Pulmonary artery endothelial cell (primary cell): ENCODE results near the gene CCDC172. TPM values are rescaled to one million over a fixed set of nuclear protein-coding genes. Genes with fewer than 3 reads are reported as not detected.

Experiments
- DNase-seq: peaks from one replicate; pipeline ENCODE4 v3.0.0-alpha.2; 2011; ENCODE audit warnings: low read depth, low spot score
- total RNA-seq: library from RNA; depleted of rRNA; stranded (reverse); fragments of >200 nt; gene quantifications from 2 replicates; pipeline ENCODE4 v1.2.3, GENCODE V29; 2014

The CCDC172 gene, protein sequence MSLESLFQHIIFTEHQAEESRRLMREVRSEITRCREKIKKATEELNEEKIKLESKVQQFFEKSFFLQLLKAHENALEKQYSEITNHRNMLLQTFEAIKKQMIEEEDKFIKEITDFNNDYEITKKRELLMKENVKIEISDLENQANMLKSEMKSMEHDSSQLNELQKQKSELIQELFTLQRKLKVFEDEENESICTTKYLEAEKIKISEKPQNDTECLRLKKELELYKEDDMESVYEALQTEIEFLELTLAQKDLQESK
- not detected in 2 replicates for total RNA-seq

DNA sequence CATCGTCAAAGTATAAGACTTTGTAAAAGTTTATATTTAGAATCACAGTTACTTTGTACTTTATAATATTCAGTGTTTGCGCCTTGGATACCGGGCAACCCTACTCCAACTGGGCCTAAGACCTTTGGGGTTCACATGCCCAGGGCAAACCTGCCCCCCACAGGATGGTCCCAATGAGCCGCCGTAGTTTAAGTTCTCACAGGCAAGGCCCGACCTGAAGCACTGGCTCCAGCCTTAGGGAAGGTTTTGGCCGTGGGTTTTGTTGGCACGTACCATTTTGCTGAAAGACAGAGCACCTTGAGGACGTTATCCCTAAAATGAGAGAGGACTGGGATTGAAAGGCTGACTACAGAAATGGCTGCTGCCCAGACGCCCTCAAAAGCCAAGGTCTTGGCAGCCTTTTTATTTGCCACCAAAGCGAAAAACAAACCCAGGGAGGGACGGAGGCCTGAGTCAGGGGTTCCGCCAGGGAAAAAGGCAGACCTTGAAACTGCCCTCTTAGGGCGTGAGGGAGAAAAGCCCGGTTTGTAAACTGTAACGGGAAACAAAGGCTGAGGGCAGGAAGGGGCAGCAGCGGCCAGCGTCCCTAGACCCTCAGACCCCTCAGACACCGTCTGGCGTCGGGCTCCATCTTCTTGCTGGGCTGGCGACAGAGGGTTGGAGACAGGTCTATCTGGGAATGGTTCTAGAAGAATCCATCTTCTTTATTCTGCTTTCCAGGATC lies at the start of gene CCDC172:
TSS of gene CCDC172 (plus strand) at position 222 of the 724 bp plus-strand sequence. CDS start 564 bp downstream, outside the sequence.
- no peak for DNase-seq

DNA sequence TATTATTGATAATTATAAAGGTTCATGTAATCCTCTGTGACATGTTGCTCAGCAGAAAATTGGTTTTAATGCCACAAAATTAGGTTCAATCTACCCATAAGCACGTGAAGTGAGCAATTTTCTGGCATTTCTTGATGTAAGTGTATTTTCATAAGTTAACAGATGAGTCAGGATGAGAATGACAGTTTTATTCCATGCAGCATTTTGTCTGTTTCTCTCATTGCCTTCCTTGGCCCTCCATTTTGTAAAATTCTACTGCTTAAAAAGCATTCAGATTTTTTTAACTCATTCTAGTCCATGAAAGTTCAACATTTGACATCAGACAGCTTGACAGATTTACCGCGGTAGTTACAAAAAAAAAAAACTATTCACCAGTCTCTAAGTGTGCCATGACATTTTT lies 47.3 kb upstream of the CCDC172 start:
- no peak for DNase-seq

DNA sequence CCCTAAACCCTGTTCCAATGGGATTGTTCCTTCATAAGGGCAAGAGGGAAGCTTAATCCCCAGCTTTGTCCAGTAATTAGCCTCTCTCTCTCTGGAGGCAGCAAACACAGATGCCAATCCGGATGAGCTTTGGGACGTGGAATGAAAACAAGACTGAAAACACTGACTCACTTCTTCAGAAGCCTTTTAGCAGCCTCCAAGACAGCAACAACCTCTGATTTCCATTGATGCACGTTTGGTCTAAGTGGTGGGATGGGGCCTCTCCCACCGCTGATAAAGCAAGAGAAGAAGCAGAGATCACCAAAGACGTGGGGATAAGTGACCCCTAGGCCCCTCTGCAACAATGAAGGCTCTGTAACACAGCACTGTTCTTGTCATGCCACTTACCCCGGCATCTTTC lies 45.4 kb upstream of the CCDC172 start:
- DNase-seq: no peak

DNA sequence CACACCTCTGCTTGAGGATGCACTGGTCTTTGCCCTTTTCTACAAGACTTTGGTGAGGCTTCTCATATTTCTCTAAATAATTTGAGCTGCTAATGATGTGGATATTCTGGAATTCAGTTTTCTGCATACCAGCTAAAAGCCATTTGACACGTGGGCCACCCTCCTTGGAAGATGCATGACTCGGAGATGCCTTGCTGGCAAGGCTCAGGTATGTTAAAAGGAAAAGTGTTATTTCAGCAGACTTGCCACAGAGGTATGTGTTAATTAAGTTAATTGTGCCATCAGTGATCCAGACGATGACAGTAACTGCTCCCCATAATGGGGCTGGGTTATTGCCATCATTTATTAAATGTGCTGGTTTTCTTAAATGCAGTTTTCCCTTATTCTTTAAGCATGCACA lies 42.5 kb upstream of the CCDC172 start:
- no peak for DNase-seq

DNA sequence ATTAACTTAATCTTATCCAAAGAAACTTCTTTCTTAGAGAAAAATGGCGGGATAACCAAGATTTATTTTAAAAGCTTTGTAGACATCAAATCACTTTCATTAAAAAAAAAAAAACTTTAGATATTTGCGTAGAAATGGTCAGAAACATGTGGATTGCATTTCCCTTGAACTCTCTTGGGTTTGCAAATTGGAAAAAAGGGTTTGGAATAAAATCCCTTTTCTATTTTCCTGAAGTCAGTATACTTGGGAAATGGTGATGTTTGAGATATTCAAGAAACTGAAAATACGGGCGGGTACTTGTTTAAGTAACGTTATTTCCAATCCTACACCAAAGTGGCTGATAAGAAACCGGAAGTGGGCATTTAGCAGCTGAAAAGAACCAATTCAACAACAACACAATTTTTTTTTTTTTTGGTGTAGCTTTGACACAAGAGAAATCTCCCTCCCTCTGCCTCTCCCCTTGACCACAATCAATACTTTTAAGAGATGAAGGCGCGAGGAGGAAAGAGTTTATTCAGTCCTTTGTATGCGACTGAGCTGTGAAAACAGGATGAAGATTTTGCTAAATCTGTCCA lies 37.5 kb upstream of the CCDC172 start:
- DNase-seq: no peak

DNA sequence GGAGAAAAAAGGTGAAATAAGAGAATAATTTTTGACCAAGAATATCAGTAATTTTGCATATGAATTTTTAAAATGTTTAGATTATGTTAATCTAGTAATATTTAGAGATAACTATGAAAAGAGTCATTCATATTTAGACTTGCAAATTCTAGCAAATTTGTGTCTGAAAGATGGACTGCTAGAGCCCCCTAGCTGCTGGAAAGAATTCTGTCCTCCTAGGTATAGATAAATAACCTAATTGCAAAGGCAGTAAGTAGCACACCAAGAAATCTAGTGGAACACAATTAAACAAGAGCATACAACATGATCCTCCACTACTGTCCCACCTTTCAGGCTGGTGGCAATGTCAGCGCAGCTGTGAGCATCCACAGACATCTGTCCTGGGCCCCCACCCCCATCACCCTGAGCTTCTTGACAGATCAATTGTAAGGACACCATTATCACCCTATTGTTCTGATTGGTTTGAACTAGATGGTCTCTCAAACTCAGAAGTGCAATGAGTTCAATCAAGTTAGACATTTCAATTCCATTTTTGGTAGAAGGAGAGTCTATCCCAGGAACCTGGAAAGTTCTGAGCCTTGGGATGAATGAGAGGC lies 36.2 kb upstream of the CCDC172 start:
- DNase-seq: peak; percentile 5

DNA sequence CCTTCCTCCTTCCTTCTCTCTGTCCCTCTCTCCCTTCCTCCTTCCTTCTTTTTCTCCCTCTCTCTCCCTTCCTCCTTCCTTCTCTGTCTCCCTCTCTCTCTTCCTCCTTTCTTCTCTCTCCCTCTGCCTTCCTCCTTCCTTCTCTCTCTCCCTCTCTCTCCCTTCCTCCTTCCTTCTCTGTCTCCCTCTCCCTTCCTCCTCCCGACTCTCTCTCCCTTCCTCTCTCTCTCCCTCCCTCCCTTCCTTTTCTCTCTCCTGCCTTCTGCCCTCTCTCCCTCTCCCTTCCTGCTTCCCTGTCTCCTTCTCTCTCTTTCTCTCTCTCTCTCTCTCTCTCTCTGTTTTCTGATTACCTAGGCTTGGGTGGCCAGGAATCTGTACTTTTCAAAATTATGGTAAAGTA lies 34.6 kb upstream of the CCDC172 start:
- no peak for DNase-seq

DNA sequence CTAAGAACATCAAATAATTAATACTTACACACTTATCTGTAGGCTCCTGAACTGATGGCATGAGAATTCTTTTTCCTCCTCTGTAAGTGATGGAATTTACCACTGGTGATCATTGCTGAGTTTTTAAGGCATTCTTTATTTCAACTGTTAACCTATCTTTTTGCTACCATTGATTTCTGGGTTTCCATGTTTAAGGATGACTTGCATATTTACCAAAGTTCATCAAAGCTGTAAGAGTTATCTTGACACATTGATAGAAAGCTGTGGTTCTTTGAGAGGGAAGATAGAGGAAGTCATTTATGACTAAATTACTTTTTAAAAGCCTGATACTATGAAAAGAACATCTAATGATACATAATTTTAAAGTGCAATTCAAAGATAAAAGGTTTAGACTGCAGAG lies 31.8 kb upstream of the CCDC172 start:
- DNase-seq: no peak

DNA sequence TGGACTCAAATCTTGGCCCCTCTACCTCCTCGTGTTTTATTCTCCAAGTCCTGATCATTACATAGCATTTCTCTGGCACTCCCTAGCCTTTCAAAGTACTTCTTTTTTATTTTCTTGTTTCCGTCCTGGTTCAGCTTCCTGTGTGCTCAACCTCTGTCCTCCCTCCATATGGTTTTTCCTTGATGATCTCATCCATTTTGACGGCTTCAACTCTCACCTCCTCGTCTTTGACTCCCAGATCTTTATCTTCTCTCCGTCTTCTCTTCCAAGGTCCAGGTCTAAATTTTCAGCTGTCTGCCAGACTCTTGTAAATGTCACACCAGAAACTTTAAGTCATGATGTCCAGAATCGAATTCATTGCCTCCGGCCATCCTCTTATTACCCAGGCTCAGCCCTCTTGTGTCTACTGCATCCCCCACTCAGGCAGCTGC lies 27.9 kb upstream of the CCDC172 start:
- no peak for DNase-seq

DNA sequence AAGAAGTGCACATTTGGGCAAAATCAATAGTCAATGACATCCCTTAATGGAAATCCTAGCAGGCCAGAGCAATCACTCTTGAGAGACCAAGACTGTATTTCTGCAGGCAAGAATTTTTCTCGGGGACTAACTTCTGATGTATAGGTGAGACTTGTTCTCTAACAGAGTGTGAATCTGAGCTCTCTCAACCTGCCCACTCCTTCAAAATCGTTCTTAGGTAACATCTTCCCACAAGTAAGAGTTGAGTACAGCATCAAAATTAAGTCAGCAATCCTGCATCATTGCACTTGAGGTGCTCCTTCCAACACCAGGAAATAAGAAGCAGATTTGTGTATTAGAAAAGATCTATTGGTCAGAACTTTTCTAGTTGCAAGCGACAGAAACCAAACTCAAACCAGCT lies 25.7 kb upstream of the CCDC172 start:
- DNase-seq: no peak

DNA sequence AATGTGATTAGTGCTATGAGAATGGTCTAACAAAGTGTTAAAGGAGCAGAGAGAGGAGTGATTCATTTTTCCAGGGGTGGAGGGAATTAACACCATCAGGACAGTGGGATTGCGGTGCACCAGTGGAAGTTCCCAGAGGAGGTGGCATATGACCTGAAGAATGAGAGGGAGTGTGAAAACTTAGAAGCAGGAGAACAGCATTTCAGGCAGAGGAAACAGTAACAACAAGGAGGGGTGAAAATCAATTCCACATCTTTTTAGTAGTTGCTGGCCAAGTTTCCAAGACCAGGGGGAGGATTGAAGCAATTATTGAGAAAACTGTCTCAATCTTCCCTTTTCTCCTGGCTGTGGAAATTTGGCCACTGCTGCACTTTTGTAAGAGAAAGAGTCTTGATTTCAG lies 23.7 kb upstream of the CCDC172 start:
- no peak for DNase-seq

DNA sequence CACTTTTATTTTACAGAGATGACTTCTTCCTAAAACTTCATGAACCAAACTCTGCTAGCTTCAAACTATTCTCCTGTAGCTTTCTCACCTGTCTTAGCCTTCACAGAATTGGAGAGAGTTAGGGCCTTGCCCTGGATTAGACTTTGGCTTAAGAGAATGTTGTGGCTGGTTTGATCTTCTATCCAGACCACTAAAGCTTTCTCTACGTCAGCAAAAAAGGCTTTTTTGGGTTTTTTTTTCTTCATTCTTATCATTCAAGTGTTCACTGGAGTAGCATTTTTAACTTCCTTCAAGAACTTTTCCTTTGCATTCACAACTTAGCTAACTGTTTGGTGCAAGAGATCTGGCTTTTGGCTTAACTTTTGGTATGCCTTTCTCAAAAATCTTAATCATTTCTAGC lies 19.3 kb upstream of the CCDC172 start:
- no peak for DNase-seq

DNA sequence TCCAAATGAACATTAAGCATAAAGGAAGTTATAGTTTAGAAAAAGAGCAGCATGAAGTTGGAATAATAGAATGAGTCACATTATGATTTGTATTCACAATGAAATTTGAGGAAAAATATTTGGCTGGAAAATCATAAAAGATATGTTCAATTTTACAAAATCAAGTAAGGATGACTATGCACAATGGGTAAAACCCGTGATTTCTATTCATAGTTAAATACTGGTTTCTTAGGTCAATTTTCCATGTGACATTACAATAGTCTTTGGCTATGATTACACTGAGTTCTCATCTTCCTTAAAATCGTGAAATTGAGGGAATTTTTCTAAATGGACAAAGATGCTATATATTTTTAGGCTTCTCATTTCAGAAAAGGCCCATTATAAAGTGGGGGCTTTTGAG lies 17.4 kb upstream of the CCDC172 start:
- no peak for DNase-seq

DNA sequence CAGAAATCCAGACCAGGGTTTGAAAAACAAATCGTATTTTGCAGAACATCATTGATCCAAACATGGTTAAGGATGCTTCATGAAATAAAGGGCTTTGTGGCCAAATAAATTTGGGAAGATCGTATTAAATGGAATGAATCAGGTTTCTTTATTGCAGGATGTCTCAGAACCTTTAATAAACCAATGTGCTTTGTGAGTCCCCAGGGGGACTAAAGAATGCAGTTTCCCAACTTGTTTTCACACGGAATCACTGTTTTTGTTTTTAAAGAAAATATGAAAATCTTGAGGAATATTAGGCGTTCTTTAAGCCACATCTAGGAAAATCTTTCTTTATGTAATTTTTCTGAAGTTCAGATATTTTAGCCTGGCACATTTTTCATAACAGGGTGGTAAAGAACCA lies 16.8 kb upstream of the CCDC172 start:
- DNase-seq: no peak

DNA sequence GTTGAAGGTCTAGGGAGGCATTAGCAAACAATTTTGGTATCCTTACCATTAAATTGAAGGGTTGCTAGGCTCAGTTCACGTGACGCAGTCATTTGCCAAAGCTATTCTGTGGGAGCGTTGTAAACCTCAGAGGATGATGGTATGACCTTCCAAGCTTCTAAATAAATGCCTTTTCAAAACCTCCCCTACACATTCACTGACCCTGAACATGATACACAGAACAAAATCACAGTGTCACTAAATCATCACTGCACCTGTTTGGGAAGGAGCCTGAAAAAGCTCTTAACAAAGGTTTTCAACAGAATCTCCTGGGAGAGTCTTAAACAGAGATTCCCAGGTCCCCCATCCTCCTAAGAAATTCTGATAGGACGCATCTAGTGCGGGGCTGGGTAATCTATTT lies 13.2 kb upstream of the CCDC172 start:
- DNase-seq: no peak

DNA sequence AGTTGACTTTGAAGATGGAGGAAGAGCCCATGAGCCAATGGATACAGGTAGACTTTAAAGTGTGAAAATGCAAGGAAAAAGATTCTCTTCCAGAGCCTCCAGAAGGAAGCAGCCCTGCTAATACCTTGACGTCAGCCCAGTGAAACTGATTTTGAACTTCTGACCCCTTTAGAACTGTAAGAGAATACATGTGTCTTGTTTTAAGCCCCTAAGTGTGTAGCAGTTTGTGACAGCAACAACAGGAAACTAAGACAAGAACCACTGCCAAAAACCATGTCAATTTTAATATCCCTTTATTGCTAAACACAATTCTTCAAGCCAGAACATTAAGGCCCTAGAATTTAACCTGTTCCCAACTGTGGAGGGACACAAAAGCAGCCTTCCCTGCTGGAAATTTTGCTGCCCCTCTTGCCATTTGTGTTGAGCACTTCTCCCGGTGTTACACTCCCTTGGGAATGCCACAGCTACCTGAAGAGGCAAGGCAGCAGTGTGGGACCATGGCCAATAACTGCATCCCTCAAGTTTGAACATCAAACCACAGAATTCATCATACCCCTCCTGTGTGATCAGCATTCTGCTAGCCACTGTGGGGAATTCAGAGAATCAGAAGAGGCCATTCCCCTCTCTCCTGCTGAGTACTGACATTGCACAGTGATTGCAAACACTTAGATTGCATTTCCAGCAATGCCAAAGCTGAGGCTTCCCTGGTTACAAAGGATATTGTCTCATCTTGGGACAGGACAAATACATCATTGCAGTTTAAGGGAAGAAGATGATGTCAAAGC lies 12.3 kb upstream of the CCDC172 start:
- DNase-seq: no peak

DNA sequence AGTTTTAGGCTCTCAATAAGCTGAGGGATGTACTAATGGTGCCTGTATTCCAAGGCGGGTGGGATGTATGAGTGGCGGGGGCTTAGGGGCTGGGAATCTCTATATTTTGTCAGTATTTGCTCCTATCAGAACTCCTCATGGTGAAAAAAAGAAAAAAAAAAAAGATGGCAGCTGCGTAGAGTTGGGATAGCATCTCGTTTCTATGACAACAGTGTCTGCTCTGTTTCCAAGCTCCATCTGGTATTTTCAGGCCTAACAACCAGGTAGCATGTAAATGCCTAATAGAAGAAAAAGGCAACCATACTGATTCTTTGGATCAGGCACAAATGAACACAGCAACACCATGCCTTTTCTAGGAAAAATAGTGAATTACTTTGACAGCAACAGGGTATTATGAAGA lies 11.7 kb upstream of the CCDC172 start:
- no peak for DNase-seq

DNA sequence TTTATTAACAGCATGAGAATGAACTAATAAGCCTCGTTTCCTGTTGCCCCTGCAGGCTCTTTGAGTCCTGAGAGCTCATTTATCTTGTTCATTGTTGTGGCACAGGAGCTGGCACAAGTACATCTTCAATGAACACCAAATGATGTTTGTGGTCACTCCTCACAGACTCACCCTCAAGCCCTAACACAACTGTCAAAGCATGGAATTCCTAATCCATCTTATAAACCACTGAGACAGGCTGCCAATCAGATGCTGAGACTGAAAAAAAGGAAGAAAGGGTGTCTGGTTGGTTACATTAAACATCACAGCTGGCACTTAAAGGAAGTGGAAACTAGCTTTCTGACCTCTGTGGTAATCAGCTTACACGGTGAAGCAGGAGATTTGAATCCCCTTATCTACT lies 7.7 kb upstream of the CCDC172 start:
- no peak for DNase-seq

DNA sequence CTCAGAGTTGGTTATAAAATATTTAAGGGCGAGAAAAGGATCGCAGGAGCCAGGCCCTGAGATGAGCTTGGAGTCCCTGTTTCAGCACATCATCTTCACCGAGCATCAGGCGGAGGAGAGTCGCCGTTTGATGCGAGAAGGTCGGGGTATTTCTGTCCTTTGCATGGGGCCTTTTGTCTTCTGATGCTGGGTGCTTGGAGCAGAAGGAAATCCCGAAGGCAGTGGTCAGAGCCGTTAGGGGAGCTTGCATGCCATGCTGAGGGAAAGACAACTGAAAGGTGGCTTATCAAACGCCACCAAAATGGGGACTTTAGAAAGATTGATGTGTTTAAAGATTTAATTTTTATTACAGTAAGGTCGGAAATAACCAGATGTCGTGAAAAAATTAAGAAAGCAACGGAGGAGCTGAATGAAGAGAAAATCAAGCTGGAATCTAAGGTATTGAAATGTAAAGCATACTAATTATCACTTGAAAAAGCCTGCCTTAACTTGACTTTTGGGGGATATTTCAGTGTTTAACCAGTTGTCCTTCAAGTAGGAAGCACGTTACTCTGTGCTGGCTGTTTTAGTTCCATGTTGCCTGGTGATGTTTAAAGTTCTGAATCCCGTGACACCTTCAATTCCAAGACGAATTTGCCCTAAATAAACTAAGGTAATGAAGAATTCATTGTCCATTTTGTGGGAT lies 845 bp downstream of the CCDC172 start:
- no peak for DNase-seq

DNA sequence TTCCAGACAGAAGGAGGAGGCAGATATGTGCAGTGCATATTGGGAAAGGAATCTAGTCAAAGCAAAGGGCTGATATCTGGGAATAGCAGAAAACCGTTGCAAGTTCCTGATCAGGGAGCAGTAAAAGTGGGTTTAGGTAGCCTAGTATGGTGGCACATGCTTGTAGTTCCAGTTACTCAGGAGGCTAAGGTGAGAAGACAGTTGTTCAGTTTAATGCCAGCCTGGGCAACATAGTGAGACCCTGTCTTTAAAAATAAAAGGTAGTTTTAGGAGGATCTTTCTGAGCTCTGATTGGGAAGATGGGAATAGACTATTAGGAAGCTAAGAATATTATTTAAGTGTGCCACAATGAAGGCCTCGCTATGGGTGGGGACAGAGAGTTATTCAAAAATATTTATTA lies 1.7 kb downstream of the CCDC172 start:
- DNase-seq: no peak

DNA sequence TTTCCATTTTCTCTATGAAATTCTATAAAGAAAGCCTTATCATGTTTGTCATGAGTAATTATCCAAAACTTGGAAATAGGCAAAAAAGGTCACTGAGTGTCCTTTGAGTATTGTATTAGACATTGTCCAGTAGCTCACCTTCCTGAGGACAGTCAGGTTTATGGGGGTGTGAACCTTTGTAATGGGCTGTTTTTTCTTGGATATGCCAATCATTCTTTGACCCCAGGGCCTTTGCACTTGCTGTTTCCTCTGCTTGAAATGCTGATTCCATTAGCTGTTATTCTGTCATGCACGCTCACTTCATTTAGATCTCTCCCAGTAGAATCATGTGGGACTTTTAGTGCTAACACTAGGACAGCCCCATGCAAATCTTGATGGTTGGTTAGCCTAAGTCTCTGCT lies 4.9 kb downstream of the CCDC172 start:
- no peak for DNase-seq
